Fibroblast of lung (primary cell): Measurements from ENCODE around the gene NR5A1. TPM values are rescaled to one million over a fixed set of nuclear protein-coding genes. Genes with fewer than 3 reads are reported as not detected.

ENCODE experiments used
- DNase-seq, 2 donors: peaks; one replicate each; pipeline versions ENCODE4 v3.0.0 to v3.0.0-alpha.2; 2010; ENCODE audit warnings: low read depth in 2 of 2
- H2AFZ ChIP-seq: 2 replicates; pipeline ENCODE4 v1.5.1; 2012; ENCODE audit warnings: low read length, control low read depth, inconsistent platforms
- H3K27ac ChIP-seq: 2 replicates; pipeline ENCODE4 v1.5.1; 2011; ENCODE audit warnings: low read length, control low read depth; ENCODE audit not compliant: insufficient read depth
- H3K27me3 ChIP-seq: 2 replicates; pipeline ENCODE4 v1.5.1; 2011; ENCODE audit warnings: mild to moderate bottlenecking, low read length; ENCODE audit not compliant: control insufficient read depth, insufficient read depth
- H3K36me3 ChIP-seq: 2 replicates; pipeline ENCODE4 v1.5.1; 2011; ENCODE audit warnings: low read length; ENCODE audit not compliant: control insufficient read depth, insufficient read depth
- H3K4me1 ChIP-seq: 2 replicates; pipeline ENCODE4 v1.5.1; 2011; ENCODE audit warnings: low read length; ENCODE audit not compliant: control insufficient read depth, insufficient read depth; ENCODE audit errors: extremely low read depth
- H3K4me2 ChIP-seq: 2 replicates; pipeline ENCODE4 v1.5.1; 2011; ENCODE audit warnings: low read length, control low read depth; ENCODE audit not compliant: insufficient read depth; ENCODE audit errors: extremely low read depth
- H3K4me3 ChIP-seq, 4 experiments: fragments of 200-600 bp in 1 of 4; sonication (generic) in 1 of 4; replicated peaks in 1 of 4; 2 replicates each; pipeline ENCODE4 v1.5.1; 2011 to 2016; ENCODE audit warnings: low read length in 4 of 4, low read depth in 3 of 4, mild to moderate bottlenecking in 3 of 4, control low read depth in 2 of 4, inconsistent platforms in 1 of 4, mixed read lengths in 1 of 4; ENCODE audit not compliant: insufficient read depth in 1 of 4; ENCODE audit errors: control extremely low read depth in 1 of 4
- H3K79me2 ChIP-seq: 2 replicates; pipeline ENCODE4 v1.5.1; 2012; ENCODE audit warnings: mild to moderate bottlenecking, low read length, inconsistent platforms; ENCODE audit not compliant: control insufficient read depth, insufficient read depth
- H3K9ac ChIP-seq: 2 replicates; pipeline ENCODE4 v1.5.1; 2011; ENCODE audit warnings: mild to moderate bottlenecking, low read length, control low read depth; ENCODE audit not compliant: insufficient read depth
- H3K9me3 ChIP-seq: 2 replicates; pipeline ENCODE4 v1.5.1; 2012; ENCODE audit warnings: low read depth, low read length; ENCODE audit not compliant: control insufficient read depth, insufficient read depth
- H4K20me1 ChIP-seq: 2 replicates; pipeline ENCODE4 v1.5.1; 2011; ENCODE audit warnings: low read length; ENCODE audit not compliant: control insufficient read depth, insufficient read depth; ENCODE audit errors: extremely low read depth
- CTCF ChIP-seq, 2 donors: IDR thresholded peaks in 1 of 2; conservative IDR thresholded peaks in 1 of 2; 1 replicate in 1 of 2; 2 replicates in 1 of 2; pipeline ENCODE4 v1.5.1; 2011 to 2012; ENCODE audit warnings: low read length in 2 of 2, control low read depth in 1 of 2, inconsistent platforms in 1 of 2, low read depth in 1 of 2, mild to moderate bottlenecking in 1 of 2
- EZH2 ChIP-seq: IDR thresholded peaks from 2 replicates; pipeline ENCODE4 v1.5.1; 2012; ENCODE audit warnings: low read length, control low read depth, mild to moderate bottlenecking; ENCODE audit errors: missing control alignments
- polyA plus RNA-seq, 2 donors: library from polyadenylated mRNA; depleted of rRNA in 1 of 2; stranded (reverse) in 1 of 2; unstranded in 1 of 2; fragments of >200 nt; gene quantifications; 2 replicates each; pipeline ENCODE4 v1.2.1, GENCODE V29; 2011 to 2012; ENCODE audit warnings: missing spikeins in 1 of 2
- total RNA-seq: library from RNA; depleted of rRNA; stranded (reverse); fragments of >200 nt; gene quantifications from 2 replicates; pipeline ENCODE4 v1.2.1, GENCODE V29; 2014

The NR5A1 gene
- total and polyA plus RNA-seq, 2 donors (not counting 1 experiment from before 2014, with no cell fraction given): not detected

GRCh38 chr9:124503713-124504529 is 3.3 kb downstream of the NR5A1 start:
- Histone ChIP-seq H3K9ac (no peak overlapping the region), H3K36me3 (no peaks in the 10 kb centered on the region), H4K20me1 (no peaks in the 10 kb centered on the region), H3K27ac (no peak overlapping the region), H3K4me1 (no peaks in the 10 kb centered on the region), H2AFZ (no peak overlapping the region), H3K79me2 (no peaks in the 10 kb centered on the region), H3K4me2 (no peak overlapping the region), H3K9me3 (no peaks in the 10 kb centered on the region), H3K4me3 (no peak overlapping the region), H3K27me3 (peaks cover 49% of the 10 kb centered on the region)
- TF ChIP-seq EZH2 (peak; percentile 100), CTCF (conservative IDR thresholded peaks at IDR 0.05 in 1 of 2, IDR thresholded peaks at IDR 0.05 in 1 of 2; ENCODE audit: low read depth in 1 of 2, low read length in 2 of 2) (no peak)
- no peak for DNase-seq

GRCh38 chr9:124502711-124503702 is 4.2 kb downstream of the NR5A1 start:
- Histone ChIP-seq H3K4me2 (no peak overlapping the region), H3K27me3 (peaks cover 49% of the 10 kb centered on the region), H3K4me3 (no peak overlapping the region), H3K27ac (no peak overlapping the region), H3K4me1 (no peaks in the 10 kb centered on the region), H3K9me3 (no peaks in the 10 kb centered on the region), H3K36me3 (no peaks in the 10 kb centered on the region), H3K79me2 (no peaks in the 10 kb centered on the region), H3K9ac (no peak overlapping the region), H2AFZ (no peak overlapping the region), H4K20me1 (no peaks in the 10 kb centered on the region)
- no peak for DNase-seq
- no peak for TF ChIP-seq CTCF (conservative IDR thresholded peaks at IDR 0.05 in 1 of 2, IDR thresholded peaks at IDR 0.05 in 1 of 2; ENCODE audit: low read depth in 1 of 2, low read length in 2 of 2)
- peak; percentile 83 for TF ChIP-seq EZH2

- H4K20me1 ChIP-seq: no peaks in the 10 kb centered on the region
- no peak overlapping the region for H3K4me3 ChIP-seq
- H3K4me2 ChIP-seq: no peak overlapping the region
- no peak overlapping the region for H3K9ac ChIP-seq
- no peaks in the 10 kb centered on the region for H3K36me3 ChIP-seq
- no peaks in the 10 kb centered on the region for H3K9me3 ChIP-seq
- H3K27ac ChIP-seq: no peak overlapping the region
- no peak for DNase-seq
- no peaks in the 10 kb centered on the region for H3K4me1 ChIP-seq
- peak; percentile 34 for TF ChIP-seq EZH2
- no peak for TF ChIP-seq CTCF (conservative IDR thresholded peaks at IDR 0.05 in 1 of 2, IDR thresholded peaks at IDR 0.05 in 1 of 2; ENCODE audit: low read depth in 1 of 2, low read length in 2 of 2)
- no peaks in the 10 kb centered on the region for H3K79me2 ChIP-seq
- peaks cover 51% of the 10 kb centered on the region for H3K27me3 ChIP-seq
- H2AFZ ChIP-seq: no peak overlapping the region
These were observed 5.4 kb downstream of the NR5A1 start for GRCh38 chr9:124501771-124502320.
